NCI-H2107 (cell line): Measurements from ENCODE around the gene CFAP99.
"Not testable (repeated sequence)": the region's sequence is repeated elsewhere in the genome, so short reads cannot be mapped to it uniquely, and the experiment has no call there.

ENCODE experiments used
- DNase-seq: peaks from one replicate; lab custom pipeline; 2025; lab: John Stamatoyannopoulos, UW

The CFAP99 gene

DNA sequence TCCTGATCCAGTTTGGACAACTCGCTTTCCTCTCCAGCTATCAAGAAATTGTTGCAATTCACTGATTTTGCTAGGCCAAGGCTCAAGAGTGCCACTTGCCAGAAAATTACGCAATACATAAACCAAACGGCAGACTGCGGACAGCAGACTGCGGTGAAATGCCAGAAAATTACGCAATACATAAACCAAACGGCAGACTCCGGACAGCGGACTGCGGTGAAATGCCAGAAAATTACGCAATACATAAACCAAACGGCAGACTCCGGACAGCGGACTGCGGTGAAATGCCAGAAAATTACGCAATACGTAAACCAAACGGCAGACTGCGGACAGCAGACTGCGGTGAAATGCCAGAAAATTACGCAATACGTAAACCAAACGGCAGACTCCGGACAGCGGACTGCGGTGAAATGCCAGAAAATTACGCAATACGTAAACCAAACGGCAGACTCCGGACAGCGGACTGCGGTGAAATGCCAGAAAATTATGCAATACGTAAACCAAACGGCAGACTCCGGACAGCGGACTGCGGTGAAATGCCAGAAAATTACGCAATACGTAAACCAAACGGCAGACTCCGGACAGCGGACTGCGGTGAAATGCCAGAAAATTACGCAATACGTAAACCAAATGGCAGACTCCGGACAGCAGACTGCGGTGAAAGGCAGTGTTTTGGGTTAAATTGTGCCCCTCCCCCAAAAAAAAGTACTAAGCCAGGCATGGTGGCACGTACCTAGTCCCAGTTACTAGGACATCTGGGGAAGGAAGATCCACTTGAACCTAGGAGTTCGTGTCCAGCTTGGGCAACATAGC lies 11.4 kb downstream of the CFAP99 start:
- not testable (repeated sequence) for DNase-seq

GRCh38 chr4:2432004-2432403 lies 13.2 kb downstream of the CFAP99 start:
- DNase-seq: no peak

DNA sequence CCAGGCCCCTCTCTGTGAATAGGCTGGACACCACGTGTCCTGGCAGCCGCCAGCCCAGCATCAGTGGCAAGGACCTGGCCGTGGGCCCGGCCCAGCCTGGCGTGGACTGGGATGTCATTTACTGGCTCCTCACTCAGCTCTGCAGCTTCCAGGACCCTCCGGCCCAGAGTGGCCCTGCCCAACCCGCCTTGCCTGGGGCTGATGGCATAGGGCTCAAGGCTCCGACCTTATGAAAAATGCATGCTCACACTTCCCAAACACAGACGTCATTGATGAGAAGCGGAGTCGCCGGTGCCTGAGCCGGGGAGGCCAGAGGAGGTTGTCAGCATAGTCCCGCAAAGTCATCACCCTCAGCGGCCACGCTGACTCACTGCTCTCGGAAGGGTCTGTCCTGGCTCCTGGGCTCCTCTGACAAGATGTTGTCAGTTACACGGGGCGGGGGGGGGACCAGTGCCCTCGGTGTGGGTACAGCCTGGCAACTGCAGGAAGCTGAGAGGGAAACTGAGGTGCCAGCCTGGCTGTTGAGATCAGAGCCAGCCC lies 14.3 kb downstream of the CFAP99 start:
- DNase-seq: no peak

GRCh38 chr4:2433609-2434350 lies 15.0 kb downstream of the CFAP99 start:
- DNase-seq: no peak

DNA sequence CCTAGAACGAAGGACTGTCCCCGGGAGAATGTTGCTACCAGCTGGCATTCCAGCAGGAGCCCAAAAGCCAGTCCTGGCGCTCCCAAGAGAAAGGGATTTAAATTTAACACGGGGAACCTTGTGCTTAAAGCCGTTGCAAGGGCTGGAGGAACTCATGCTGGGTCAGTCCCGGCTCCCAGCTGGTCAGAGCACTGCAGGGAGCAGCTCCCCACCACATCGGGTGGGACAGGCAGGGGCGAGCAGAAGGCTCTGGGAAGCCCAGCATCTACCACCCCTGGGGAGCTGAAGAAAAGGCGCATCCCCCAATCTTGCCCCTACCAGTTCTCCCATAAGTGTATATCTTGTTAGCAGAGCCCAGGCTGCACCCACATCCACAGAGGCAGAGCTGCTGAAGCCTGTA lies 15.7 kb downstream of the CFAP99 start:
- DNase-seq: no peak

DNA sequence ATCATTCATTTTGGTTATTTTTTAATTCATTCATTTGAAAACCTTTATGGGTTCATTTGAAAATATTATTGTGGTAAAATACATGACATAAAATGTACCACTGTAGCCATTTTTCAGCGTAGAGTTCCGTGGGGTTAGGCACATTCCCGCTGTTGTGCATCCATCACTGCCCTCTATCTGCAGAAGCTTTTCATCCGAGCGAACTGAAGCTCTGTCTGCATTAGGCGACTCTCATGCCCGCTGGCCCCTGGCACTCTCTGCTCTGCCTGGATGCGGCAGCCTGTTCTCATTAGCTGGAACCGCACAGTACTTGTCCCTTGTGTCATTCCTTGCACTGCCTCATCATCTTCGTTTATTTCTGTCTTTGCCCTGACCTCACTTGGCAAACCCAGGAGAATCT lies 17.5 kb downstream of the CFAP99 start:
- DNase-seq: no peak

DNA sequence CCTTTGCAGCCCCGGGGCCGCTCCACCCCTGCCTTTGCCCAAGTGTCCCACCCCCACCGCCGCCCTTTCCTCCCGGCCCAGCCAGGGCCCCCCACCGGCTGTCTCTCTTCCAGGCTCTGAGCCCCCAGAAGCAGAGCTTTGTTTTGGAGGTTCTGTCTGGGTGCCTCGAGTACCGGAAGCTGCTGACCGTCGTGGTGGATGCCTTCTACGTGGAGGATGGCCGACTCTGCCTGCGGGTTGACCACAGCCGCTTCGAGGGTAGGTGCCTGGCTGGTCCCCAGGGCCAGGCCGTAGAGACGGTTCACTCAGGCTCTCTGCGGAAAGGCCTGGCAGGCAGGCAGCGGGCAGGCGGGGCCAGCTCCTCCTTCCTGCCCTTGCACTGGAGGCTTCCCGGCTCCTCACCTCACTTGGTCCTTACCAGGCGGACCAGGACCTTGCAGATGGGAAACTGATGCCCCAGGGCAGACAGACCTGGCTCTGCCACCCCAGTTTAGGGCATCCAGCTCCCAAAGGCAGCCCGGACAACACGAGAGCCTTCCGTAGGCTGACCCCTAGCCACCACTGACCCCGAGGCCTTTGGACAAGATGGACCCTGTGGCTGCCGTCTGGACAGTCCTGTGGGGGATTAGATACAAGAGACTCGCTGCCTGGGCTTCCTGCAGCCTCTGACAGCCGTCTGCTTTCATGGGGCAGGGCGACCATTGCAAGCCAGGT lies 18.2 kb downstream of the CFAP99 start:
- DNase-seq: no peak

- no peak for DNase-seq
Observed at GRCh38 chr4:2437475-2438215, 18.9 kb downstream of the CFAP99 start.

DNA sequence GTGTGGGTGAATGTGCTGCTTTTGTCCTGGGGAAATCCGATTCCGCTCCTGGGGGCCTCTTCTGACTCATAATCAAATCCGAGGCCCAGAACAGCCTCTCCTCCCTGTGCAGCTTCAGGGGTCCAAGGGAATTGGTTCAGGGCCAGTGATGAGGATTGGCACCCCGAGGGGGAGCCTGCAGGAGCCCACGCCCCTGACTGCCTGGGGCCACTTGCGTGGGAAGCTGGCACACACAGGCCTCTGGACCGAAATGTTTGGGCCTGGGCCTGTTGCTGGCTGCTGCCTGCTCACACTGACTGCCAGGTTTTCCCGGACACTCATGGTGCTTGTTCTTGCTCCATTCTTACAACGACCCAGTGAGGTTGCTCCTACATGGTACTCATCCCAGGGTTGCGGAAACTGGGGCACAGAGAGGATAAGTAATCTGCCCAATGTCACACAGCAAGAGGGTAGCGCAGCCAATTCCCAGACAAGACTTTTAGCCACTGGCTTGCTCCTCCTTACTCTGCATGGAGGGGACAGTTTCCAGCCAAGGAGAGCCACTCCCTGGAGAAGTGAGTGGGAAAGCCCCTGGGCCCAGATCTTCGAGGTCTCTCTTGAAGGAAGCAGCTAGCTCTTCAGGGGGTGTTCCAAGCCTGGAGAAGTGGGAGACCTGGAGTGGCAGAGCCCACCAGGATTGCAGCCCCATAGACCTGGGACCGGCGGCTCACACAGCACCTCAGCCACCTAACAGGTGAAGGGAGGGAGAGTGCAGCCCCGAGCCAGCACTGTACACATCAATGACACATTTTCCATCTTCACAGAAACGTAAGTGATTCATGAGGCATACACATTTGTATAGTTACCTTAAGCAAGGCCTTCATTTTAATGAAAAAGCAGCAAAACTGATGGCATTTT lies 20.3 kb downstream of the CFAP99 start:
- DNase-seq: no peak

DNA sequence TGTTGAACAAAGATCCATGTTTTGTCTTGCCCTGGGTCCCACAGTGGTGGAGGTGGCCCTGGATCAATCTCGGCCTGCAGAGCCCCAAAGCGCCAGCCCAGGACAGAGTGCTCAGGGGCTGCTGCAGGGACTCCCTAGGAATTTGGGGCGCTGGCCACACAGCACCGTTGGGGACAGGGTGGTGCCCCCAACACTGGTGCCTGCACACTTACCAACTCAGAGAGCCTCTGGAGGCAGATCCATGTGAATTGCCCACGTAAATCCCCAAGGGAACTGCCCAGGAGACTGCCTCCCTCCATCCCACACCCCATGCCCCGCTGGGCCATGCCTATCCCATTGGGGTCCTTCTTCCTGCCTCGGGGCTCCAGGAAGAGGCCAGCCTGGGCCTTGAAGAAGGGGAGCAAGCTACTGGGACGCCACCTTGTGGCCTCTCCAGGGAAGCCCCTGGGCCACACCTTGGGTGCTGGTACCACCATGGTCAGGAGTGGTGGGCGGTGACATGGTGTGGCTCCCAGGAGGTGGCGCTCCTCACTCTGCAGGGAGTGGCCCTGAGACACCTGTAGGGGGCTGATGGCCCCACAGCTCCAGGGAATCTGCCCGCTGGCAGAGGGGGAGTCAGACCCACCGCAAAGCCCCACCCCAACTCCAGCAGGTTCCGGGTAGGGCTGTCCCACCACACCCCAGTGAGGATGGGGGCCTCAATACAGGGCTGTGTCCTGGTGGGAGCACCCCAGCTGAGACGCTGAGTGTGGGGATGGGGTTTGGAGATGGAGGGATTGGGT lies 22.8 kb downstream of the CFAP99 start:
- DNase-seq: no peak

DNA sequence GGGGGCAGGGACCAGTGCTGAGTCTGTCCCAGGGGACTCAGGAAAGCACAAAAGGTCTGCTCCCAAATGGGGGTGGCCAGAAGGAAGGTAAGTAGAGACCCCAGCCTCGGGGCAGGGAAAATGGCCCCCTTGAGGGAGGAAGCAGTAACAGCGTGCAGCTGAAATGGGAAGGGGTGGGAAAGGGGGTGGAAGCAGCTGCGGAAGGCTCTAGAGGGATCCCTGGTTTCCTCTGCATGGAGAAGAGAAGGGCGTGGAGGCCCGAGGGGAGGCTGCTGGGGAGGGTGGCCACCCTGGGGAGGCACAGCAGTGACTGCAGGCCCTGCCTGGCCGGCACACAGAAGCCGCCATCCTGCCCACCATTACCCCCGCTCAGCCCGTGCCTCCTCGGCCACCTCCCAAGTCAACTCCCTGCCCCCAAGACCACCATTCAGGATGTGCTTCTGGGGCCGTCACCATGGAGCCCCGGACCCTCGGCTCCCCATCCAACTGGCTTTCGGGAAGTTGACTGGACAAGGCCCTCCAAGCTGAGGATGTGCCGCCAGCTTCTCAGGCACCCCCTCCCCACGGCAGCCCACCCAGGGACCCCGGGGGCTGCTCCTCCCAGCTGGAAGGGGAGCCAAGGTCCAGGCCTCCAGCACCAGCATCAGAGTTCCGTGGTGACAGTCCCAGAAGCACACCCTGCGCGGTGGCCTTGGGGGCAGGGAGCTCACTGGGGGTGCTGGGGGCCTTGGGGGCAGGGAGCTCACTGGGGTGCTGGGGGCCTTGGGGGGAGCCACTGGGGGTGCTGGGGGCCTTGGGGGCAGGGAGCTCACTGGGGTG lies 23.6 kb downstream of the CFAP99 start:
- DNase-seq: no peak

DNA sequence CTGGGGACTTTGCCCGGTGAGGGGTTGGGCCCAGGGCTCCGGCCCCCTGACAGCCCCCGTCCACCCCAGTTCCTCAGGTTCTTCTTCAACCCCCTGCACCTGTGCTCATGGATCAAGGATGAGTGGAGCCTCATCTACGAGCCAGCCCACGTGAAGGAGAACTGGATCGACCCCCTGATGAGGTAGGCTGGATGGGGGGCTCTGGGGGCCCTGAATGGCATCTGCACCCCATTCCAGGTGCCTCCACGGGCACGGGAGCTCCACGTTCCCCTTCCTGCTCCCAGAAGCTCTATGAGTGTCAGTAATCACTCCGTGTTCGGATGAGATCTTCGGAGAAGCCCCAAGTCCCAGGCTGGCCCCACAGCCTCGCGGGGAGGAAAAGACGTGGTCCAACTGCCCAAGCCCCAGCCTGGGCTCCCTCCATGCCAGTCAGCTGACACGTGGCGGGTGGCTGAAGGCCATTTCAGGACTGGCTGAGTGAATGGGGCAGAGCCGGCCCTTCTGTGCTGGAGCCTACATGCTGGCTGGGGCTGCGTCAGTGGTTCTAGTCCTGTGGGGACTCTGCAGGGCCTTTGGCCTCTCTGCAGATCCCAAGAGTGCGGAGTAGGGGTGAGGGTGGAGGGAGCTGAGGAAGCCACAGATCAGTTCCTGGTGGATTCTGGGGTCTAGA lies 24.4 kb downstream of the CFAP99 start:
- DNase-seq: no peak

GRCh38 chr4:2443956-2444740 lies 25.4 kb downstream of the CFAP99 start:
- DNase-seq: no peak

- no peak for DNase-seq
Observed at GRCh38 chr4:2445130-2445529, 26.4 kb downstream of the CFAP99 start.

DNA sequence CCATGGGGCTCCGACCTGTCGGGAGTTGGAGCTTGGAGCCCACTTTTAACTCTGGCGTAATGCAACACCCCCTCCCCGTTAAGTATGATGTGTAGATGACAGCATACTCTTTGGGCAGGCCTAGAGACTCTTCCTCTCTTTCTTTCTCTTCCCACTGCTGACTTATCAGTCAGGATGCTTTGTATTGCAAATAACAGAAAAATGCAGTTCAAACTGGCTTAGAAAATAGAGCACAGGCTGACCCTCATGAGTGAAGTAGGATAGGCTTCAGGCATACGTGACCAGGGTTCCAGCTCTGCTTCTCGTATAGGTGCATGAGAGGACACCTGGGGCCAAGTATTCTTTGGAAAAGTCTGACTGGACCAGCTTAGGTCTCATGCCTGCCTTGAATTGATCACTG lies 26.8 kb downstream of the CFAP99 start:
- DNase-seq: no peak

DNA sequence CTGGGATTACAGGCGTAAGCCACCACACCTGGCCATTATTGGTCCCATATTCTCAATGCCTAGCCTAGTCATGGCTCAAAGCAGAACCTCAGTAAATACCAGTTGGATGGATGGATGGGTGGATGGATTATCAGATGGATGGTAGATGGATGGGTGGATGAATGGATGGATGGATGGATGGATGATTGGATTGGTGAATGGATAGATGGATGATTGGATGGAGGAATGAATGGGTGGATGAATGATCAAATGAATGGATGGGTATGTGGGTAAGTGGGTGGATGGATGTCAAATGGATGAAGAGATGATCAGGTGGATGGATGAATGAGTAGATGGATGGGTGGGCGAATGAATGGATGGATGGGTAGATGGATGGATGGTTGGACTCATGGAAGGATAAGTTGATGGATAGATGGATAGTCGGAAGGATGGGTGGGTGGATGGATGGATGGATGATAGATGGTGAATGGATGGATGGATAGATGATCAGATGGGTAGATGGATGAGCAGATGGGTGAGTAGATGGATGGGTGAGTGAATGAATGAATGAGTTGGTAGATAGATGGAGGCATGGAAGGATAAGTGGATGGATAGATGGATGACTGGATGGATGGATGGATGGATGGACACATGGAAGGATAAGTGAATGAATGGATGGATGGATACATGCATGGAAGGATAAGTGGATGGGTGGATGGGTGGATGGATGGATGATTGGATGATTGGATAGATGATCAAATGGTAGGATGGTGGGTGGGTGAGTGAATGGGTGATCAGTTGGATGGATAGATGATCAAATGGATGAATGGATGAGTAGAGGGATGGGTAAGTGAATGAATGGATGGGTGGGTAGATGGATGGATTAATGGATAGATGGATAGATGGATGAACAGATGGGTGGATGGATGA lies 28.2 kb downstream of the CFAP99 start:
- no peak for DNase-seq

GRCh38 chr4:2448589-2448988 lies 29.8 kb downstream of the CFAP99 start:
- no peak for DNase-seq
